Measurements from ENCODE around the gene TMEM218. TPM values are rescaled to one million over a fixed set of nuclear protein-coding genes. Genes with fewer than 3 reads are reported as not detected.

TMEM218 gene
- total RNA-seq, 2 donors from 2014 or later, result 17.9 to 18.2 TPM

DNA sequence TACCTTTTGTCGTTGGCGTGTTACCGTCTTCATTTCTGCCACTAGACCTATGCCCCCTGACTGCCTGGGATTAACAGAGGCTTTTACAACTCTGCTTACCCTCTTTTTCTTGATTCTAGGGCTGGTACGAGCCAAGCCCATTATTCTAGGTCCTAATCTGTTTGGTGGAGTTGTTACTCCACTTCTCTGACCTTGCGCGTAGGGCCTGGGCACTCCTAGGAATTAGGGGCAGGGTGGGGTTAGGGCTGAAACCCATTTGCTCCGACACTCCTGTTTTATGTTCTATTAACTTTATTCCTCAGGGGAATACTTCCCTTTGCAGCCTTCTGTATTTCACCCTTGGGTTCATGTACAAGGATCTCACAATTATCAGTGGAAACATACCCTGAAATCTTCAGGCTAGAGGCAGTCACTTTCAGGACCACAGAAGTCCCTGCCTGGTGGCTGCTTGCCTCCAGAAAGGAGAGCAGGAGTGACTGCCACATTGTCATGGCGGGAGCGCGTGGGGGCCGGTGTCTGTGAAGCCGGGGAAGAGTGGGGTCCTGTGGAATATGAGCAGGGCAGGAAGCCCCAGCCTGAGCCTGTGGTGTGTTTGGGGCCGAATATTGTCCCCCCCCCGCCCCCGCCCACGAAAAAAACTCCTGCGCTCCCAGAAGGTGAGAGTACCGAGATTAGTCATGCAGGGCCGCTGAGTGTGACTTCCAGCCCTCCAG is 49.1 kb downstream of the TMEM218 start:
- 54 to 60% methylated on average over 5 to 19 of the region's 19 CpGs for WGBS, 2 experiments (ENCODE audit: insufficient coverage in 1 of 2, insufficient read length in 1 of 2)
- H3K27me3 ChIP-seq (ENCODE audit: control insufficient read depth, insufficient read depth, low read length, poor library complexity, severe bottlenecking), result peaks cover 66% of the 10 kb centered on the region

DNA sequence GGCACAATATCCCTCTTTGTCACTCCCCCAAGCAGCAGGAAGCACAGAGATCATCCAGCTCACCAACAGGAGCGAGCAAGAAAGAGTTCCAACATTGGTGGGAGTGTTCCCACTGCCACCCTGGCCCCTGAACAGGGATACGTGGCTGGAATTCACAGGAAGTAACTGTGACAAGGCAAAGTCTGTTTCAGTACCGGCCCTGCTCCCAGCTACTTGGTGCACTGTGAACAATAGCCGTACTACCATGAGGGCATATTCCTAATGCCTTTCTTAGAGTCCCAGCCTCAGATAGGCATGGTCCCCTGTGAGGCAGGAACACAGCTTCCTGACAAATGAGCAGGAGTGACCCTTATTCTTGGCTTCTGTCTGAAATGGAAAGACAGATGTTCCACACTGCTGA is 50.1 kb downstream of the TMEM218 start:
- no peaks in the 10 kb centered on the region for H3K36me3 ChIP-seq (ENCODE audit: control insufficient read depth, insufficient read depth, low read length)
- Mint-ChIP-seq H3K9me3 (no peaks in the 10 kb centered on the region), H3K27me3 (ENCODE audit: insufficient read depth) (peaks cover 62% of the 10 kb centered on the region), H3K36me3 (ENCODE audit: low read depth) (no peaks in the 10 kb centered on the region), H3K4me3 (no peak overlapping the region), H3K27ac (no peak overlapping the region), H3K4me1 (no peaks in the 10 kb centered on the region)
- TF ChIP-seq, protein P1, sequence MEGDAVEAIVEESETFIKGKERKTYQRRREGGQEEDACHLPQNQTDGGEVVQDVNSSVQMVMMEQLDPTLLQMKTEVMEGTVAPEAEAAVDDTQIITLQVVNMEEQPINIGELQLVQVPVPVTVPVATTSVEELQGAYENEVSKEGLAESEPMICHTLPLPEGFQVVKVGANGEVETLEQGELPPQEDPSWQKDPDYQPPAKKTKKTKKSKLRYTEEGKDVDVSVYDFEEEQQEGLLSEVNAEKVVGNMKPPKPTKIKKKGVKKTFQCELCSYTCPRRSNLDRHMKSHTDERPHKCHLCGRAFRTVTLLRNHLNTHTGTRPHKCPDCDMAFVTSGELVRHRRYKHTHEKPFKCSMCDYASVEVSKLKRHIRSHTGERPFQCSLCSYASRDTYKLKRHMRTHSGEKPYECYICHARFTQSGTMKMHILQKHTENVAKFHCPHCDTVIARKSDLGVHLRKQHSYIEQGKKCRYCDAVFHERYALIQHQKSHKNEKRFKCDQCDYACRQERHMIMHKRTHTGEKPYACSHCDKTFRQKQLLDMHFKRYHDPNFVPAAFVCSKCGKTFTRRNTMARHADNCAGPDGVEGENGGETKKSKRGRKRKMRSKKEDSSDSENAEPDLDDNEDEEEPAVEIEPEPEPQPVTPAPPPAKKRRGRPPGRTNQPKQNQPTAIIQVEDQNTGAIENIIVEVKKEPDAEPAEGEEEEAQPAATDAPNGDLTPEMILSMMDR (conservative IDR thresholded peaks at IDR 0.05), result no peak
- no peaks in the 10 kb centered on the region for H3K4me1 ChIP-seq (ENCODE audit: control insufficient read depth, insufficient read depth, low read length)
- DNase-seq, result no peak
- no peaks in the 10 kb centered on the region for H3K9me3 ChIP-seq (ENCODE audit: control insufficient read depth, low read length)
- H3K4me3 ChIP-seq (ENCODE audit: low read length), result no peak overlapping the region
- H3K27me3 ChIP-seq (ENCODE audit: control insufficient read depth, insufficient read depth, low read length, poor library complexity, severe bottlenecking), result peaks cover 65% of the 10 kb centered on the region
- 83 to 85% methylated on average over 4 of the region's 4 CpGs for WGBS, 2 experiments (ENCODE audit: insufficient coverage in 1 of 2, insufficient read length in 1 of 2)
- H3K27ac ChIP-seq (ENCODE audit: low read depth, low read length), result no peak overlapping the region
- no peak overlapping the region for H3K9ac ChIP-seq (ENCODE audit: extremely low read depth, low read length, poor library complexity, severe bottlenecking)

More for the DNA sequence above, 49.1 kb downstream of the TMEM218 start:
- Histone ChIP-seq H3K4me1 (ENCODE audit: control insufficient read depth, insufficient read depth, low read length) (no peaks in the 10 kb centered on the region), H3K9me3 (ENCODE audit: control insufficient read depth, low read length) (no peaks in the 10 kb centered on the region), H3K27ac (ENCODE audit: low read depth, low read length) (no peak overlapping the region), H3K36me3 (ENCODE audit: control insufficient read depth, insufficient read depth, low read length) (no peaks in the 10 kb centered on the region), H3K9ac (ENCODE audit: extremely low read depth, low read length, poor library complexity, severe bottlenecking) (no peak overlapping the region), H3K4me3 (ENCODE audit: low read length) (peak overlapping the region; percentile 77)
- H3K36me3 Mint-ChIP-seq (ENCODE audit: low read depth), result no peaks in the 10 kb centered on the region
- TF ChIP-seq, protein P1 (conservative IDR thresholded peaks at IDR 0.05), result no peak
- H3K9me3 Mint-ChIP-seq, result no peaks in the 10 kb centered on the region
- H3K27me3 Mint-ChIP-seq (ENCODE audit: insufficient read depth), result peaks cover 64% of the 10 kb centered on the region
- peak overlapping the region; percentile 67 for H3K4me3 Mint-ChIP-seq
- H3K27ac Mint-ChIP-seq, result no peak overlapping the region
- H3K4me1 Mint-ChIP-seq, result no peaks in the 10 kb centered on the region
- no peak for DNase-seq

DNA sequence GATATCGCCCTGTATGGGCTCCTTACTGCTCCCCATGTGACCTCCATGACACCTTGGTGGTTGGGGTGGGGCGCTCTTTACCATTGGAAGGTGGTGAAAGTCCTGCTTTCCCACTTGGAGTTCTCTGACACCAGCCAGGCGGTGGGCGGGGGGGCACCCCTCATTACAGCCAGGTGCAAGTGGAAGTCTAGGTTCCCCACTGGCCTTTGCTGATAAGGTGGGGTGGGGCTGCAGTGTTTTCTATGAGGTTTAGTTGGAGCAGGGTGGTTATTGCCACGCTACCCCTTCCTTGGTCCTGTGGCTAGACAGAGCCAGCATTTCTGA is 53.8 kb downstream of the TMEM218 start:
- no peak for DNase-seq
- Histone ChIP-seq H3K9ac (ENCODE audit: extremely low read depth, low read length, poor library complexity, severe bottlenecking) (no peak overlapping the region), H3K27ac (ENCODE audit: low read depth, low read length) (no peak overlapping the region), H3K9me3 (ENCODE audit: control insufficient read depth, low read length) (no peaks in the 10 kb centered on the region), H3K36me3 (ENCODE audit: control insufficient read depth, insufficient read depth, low read length) (no peaks in the 10 kb centered on the region), H3K4me3 (ENCODE audit: low read length) (no peak overlapping the region), H3K4me1 (ENCODE audit: control insufficient read depth, insufficient read depth, low read length) (no peaks in the 10 kb centered on the region), H3K27me3 (ENCODE audit: control insufficient read depth, insufficient read depth, low read length, poor library complexity, severe bottlenecking) (peaks cover 28% of the 10 kb centered on the region)
- H3K27ac Mint-ChIP-seq, result no peak overlapping the region
- no peaks in the 10 kb centered on the region for H3K36me3 Mint-ChIP-seq (ENCODE audit: low read depth)
- no peak overlapping the region for H3K4me3 Mint-ChIP-seq
- no peaks in the 10 kb centered on the region for H3K9me3 Mint-ChIP-seq
- H3K27me3 Mint-ChIP-seq (ENCODE audit: insufficient read depth), result peaks cover 31% of the 10 kb centered on the region
- peaks cover 5% of the 10 kb centered on the region for H3K4me1 Mint-ChIP-seq
- 93 to 100% methylated on average over 1 to 5 of the region's 5 CpGs for WGBS, 2 experiments (ENCODE audit: insufficient coverage in 1 of 2, insufficient read length in 1 of 2)
- TF ChIP-seq, protein P1 (conservative IDR thresholded peaks at IDR 0.05), result no peak

Data from endodermal cell (in vitro differentiated cells).